Prostate gland (tissue), 2 donors: ENCODE results near the gene FHOD3.

Experiments used
- CTCF ChIP-seq, 4 experiments: fragments of 200-600 bp in 2 of 4; fragments of 450-650 bp in 2 of 4; sonication (generic) in 2 of 4; IDR thresholded peaks; 1 replicate in 3 of 4; 2 replicates in 1 of 4; pipeline ENCODE4 v1.5.1; 2016 to 2019; ENCODE audit warnings: antibody characterized with exemption in 4 of 4, mild to moderate bottlenecking in 2 of 4, moderate library complexity in 2 of 4
- POLR2A ChIP-seq: fragments of 450-650 bp; IDR thresholded peaks from one replicate; pipeline ENCODE4 v1.6.1; 2016; ENCODE audit warnings: antibody characterized with exemption, mild to moderate bottlenecking
- POLR2AphosphoS5 ChIP-seq: sonication (generic); formaldehyde crosslinking; IDR thresholded peaks from one replicate; pipeline ENCODE4 v1.6.1; 2017; ENCODE audit warnings: antibody characterized with exemption

GRCh38 chr18:36728345-36728744 lies 430.8 kb downstream of the FHOD3 start:
- TF ChIP-seq CTCF (IDR thresholded peaks at IDR 0.05) (no peak), POLR2A (no peak), POLR2AphosphoS5 (no peak)
